Motor neuron (in vitro differentiated cells): ENCODE results near the gene LRRC4C. TPM values are rescaled to one million over a fixed set of nuclear protein-coding genes. Genes with fewer than 3 reads are reported as not detected.

Experiments
- ATAC-seq, 8 experiments: fragments of 200-7000 bp; cut with Tn5 transposase; replicated peaks in 6 of 8; 2 replicates each; pipeline ENCODE4 v1.8.0; 2021; ENCODE audit warnings: mild to moderate bottlenecking in 8 of 8, moderate library complexity in 8 of 8
- H3K27ac ChIP-seq, 2 donors: fragments of 250-450 bp; sonication (Bioruptor Pico); 2 replicates each; pipeline ENCODE4 v1.9.0; 2021; ENCODE audit warnings: antibody characterized with exemption in 2 of 2, mild to moderate bottlenecking in 2 of 2, moderate library complexity in 1 of 2
- H3K4me1 ChIP-seq, 2 donors: fragments of 250-450 bp; sonication (Bioruptor Pico); replicated peaks in 1 of 2; 2 replicates each; pipeline ENCODE4 v1.6.1; 2021; ENCODE audit warnings: antibody characterized with exemption in 2 of 2, mild to moderate bottlenecking in 2 of 2, moderate library complexity in 1 of 2
- H3K4me3 ChIP-seq, 5 donors: fragments of 250-450 bp; sonication (Bioruptor Pico); 2 replicates each; pipeline ENCODE4 v1.9.0; 2021; ENCODE audit warnings: antibody characterized with exemption in 5 of 5, mild to moderate bottlenecking in 5 of 5, moderate library complexity in 4 of 5
- WGBS, 10 experiments: fragments of 450-650 bp; shearing (Covaris generic); methylation state at CpG; one replicate each; pipeline ENCODE4 v1.0.0; 2022; 5-methylcytosine and 5-hydroxymethylcytosine counted together
- in situ Hi-C, 9 experiments: fragments of 400-800 bp; cut with MboI; loops; one replicate each; pipeline ENCODE4 v1.15.0; 2021; ENCODE audit warnings: low sequenced_read_pairs in 9 of 9, low pct_unique_long_range_greater_than_20kb in 2 of 9; ENCODE audit not compliant: unreplicated experiment in 9 of 9
- total RNA-seq, 8 experiments: library from RNA; unstranded; fragments of 300-600 nt; gene quantifications; 2 replicates each; pipeline versions ENCODE4 v1.2.3 to v1.2.4, GENCODE V29; 2022

The LRRC4C gene
- total RNA-seq, 8 experiments from 2014 or later: 0.51 to 28.2 (median 12.8) TPM

DNA sequence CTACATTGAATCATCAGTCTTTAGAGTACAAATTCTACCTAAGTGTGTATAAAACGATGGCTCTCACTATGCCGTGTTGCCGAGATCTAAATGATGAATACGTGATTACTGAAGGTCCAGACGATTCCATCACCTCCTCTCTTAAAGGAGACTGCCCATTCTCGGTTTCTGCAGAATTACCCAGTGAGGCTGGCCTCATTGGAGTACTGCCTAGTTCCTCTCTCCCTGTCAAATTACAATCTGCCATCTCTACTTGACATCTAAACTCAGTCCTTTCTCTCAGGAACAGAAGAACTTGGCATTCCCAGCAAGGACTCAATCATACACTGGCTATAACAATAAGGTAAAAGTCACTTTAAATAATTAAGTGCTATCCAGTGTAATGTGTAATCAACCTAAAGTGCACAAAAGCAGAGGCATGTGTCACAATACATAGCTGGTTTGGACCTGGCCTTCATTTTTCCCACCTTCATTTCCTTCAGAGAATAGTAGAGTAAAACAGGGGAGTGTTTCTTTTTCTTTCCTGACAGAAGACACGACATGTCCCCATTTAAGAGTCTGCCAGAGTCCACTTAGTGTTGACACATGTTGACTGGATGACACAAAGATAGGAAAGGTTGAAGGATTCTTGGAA is 634.1 kb downstream of the LRRC4C start:
- Histone ChIP-seq H3K4me3 (no peak overlapping the region), H3K27ac (no peak overlapping the region), H3K4me1 (peaks cover 0 to 5% of the 10 kb centered on the region in 2 donors)
- 15 to 96% (median 75%) methylated on average over 1 to 7 of the region's 7 CpGs for WGBS, 10 experiments
- in situ Hi-C loops: no loop called here
- ATAC-seq: no peak

GRCh38 chr11:40819230-40819629 is 640.2 kb downstream of the LRRC4C start:
- in situ Hi-C loops: no loop called here
- ATAC-seq: no peak
- H3K27ac ChIP-seq: no peak overlapping the region
- H3K4me1 ChIP-seq: no peaks in the 10 kb centered on the region
- WGBS, 10 experiments: 0 to 71% (median 60%) methylated on average over 1 of the region's 1 CpG; no CpG with 5 or more reads in 7 of the 10 experiments
- no peak overlapping the region for H3K4me3 ChIP-seq

GRCh38 chr11:40816976-40817375 is 642.5 kb downstream of the LRRC4C start:
- in situ Hi-C loops: no loop called here
- H3K4me3 ChIP-seq: no peak overlapping the region
- 0 to 100% (median 89%) methylated on average over 1 to 2 of the region's 2 CpGs; no CpG with 5 or more reads in 3 of the 10 experiments for WGBS, 10 experiments
- ATAC-seq: no peak
- H3K4me1 ChIP-seq: no peaks in the 10 kb centered on the region
- H3K27ac ChIP-seq: no peak overlapping the region

DNA sequence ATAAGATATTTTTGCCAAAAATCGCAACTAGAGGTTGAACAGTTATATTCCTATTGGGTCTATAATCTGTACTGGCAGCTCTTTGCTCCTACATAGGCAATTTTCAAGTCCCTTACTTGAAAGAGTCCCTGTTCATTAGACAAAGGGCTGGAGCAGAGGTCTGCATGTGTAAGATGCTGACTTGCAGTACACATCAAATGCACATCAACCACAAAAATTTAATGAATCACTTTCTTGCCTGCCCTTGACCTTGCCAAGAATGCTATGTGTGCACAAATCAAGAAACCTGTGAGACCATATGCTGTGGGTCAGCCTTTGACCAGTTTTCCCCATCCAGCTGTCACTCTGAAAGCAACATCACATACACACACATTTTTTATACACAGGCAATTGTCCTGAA is 661.5 kb downstream of the LRRC4C start:
- no peak overlapping the region for H3K27ac ChIP-seq
- WGBS, 10 experiments: 0 to 100% (median 10%) methylated on average over 1 of the region's 1 CpG; no CpG with 5 or more reads in 4 of the 10 experiments
- in situ Hi-C loops: no loop called here
- no peak overlapping the region for H3K4me3 ChIP-seq
- peaks cover 0 to 3% of the 10 kb centered on the region in 2 donors for H3K4me1 ChIP-seq
- ATAC-seq: no peak

DNA sequence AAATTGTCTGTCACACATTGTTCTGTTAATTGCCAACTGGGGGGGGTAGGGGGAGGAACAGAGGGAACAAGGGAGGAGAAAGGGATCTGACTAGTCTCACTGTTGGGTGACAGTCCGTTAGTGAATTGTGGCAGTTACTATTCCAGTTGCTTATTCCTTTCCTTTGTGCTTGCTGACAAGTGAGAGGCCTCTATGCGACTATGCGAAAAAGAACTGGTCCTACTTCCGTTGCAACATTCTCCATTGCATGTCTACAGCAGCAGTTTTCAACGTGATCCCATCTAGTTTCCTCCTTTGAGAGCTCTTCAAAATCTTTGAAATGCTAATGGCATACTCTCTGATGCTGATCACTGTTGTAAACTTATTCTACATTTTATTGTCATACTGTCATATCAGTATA is 672.2 kb downstream of the LRRC4C start:
- in situ Hi-C loops: no loop called here
- Histone ChIP-seq H3K4me3 (no peak overlapping the region), H3K27ac (no peak overlapping the region), H3K4me1 (peaks cover 0 to 11% of the 10 kb centered on the region in 2 donors)
- peak in 6 of 8 experiments; percentile 42 to 80 (median 68) for ATAC-seq
- WGBS, 10 experiments: 0 to 51% (median 13%) methylated on average over 1 to 4 of the region's 5 CpGs; no CpG with 5 or more reads in 3 of the 10 experiments

- Histone ChIP-seq H3K4me1 (no peaks in the 10 kb centered on the region), H3K27ac (no peak overlapping the region), H3K4me3 (no peak overlapping the region)
- ATAC-seq: no peak
- in situ Hi-C loops: no loop called here
These were observed 696.4 kb downstream of the LRRC4C start for GRCh38 chr11:40763046-40763445.

DNA sequence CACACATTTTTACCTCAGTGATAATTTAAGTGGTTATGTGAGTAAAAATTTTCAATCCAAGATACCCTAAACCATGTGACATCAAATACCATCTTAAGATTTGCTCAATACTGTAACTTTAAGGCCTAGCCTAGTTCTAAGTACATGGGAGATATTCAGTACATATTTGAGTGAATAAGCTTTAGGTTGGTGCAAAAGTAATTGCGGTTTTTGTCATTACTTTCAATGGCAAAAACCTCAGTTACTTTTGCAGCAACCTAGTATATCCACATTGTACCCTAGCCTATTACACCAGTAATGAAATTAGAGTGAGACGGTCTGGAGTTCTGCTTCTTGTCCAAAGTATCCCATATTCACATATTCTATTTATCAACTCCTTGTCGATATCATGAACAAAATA is 700.1 kb downstream of the LRRC4C start:
- in situ Hi-C loops: no loop called here
- ATAC-seq: no peak
- H3K4me1 ChIP-seq: no peaks in the 10 kb centered on the region
- WGBS, 10 experiments: 5 to 97% (median 50%) methylated on average over 1 to 3 of the region's 3 CpGs; no CpG with 5 or more reads in 2 of the 10 experiments
- no peak overlapping the region for H3K27ac ChIP-seq
- H3K4me3 ChIP-seq: no peak overlapping the region

- in situ Hi-C loops: no loop called here
- H3K27ac ChIP-seq: no peak overlapping the region
- no peak for ATAC-seq
- WGBS, 10 experiments: 6 to 100% (median 93%) methylated on average over 1 to 2 of the region's 2 CpGs; no CpG with 5 or more reads in 2 of the 10 experiments
- no peaks in the 10 kb centered on the region for H3K4me1 ChIP-seq
- no peak overlapping the region for H3K4me3 ChIP-seq
These were observed 705.2 kb downstream of the LRRC4C start for GRCh38 chr11:40754297-40754696.

DNA sequence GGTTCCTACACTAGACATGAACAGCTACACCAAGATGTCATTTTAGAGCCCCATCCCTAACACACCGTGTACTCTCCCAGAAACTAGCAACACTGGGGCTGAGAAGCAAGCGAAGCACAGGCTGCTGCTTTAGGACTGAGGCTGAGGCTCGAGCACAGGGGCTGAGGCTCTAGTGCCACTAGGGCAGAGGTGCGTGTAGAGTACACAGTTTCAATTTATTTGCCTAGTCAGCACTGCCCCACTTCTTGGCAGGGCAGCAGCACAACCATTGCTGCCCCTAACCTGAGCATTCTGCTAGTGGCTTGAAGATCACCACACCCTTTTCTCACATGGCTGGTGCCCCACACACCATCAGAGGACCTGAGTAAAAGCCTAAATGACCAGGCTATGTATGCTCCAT is 713.2 kb downstream of the LRRC4C start:
- no peak overlapping the region for H3K4me3 ChIP-seq
- in situ Hi-C loops: loop anchor here in 1 of 9 experiments (25.0 kb wide), 1 partner anchor 434 kb away; no protein-coding TSS in a partner anchor
- H3K27ac ChIP-seq: no peak overlapping the region
- no peaks in the 10 kb centered on the region for H3K4me1 ChIP-seq
- ATAC-seq: no peak
- 0 to 100% (median 84%) methylated on average over 1 to 2 of the region's 4 CpGs; no CpG with 5 or more reads in 7 of the 10 experiments for WGBS, 10 experiments

DNA sequence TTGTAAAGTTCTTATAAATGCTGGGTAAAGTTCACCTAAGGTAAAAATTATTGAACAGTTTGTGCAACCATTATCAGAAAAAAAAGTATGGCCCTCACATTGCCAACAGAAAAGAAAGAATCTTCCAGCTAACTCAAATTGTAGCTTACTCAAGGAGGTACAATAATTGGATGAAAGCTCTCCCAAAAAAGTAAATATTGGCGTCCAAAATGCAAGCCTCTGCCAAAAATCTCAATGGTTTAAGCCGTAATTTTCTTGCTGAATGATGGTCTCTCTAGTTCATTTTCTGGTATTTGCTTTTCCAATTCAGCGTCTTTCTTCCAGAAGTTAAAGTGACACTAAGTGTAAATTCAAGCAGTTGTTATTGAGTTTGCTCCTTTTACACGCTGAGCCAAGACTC is 727.3 kb downstream of the LRRC4C start:
- Histone ChIP-seq H3K27ac (no peak overlapping the region), H3K4me1 (no peaks in the 10 kb centered on the region), H3K4me3 (no peak overlapping the region)
- 0 to 97% (median 74%) methylated on average over 3 to 4 of the region's 4 CpGs for WGBS, 10 experiments
- ATAC-seq: peak in 1 of 8 experiments; percentile 81
- in situ Hi-C loops: loop anchor here in 1 of 9 experiments (25.0 kb wide), 1 partner anchor 420 kb away; no protein-coding TSS in a partner anchor

- 34 to 84% (median 61%) methylated on average over 2 to 10 of the region's 10 CpGs; no CpG with 5 or more reads in 5 of the 10 experiments for WGBS, 10 experiments
- Histone ChIP-seq H3K27ac (no peak overlapping the region), H3K4me3 (no peak overlapping the region), H3K4me1 (no peaks in the 10 kb centered on the region)
- in situ Hi-C loops: no loop called here
- peak in 1 of 8 experiments; percentile 48 for ATAC-seq
These were observed 737.2 kb downstream of the LRRC4C start for GRCh38 chr11:40722179-40722795.

DNA sequence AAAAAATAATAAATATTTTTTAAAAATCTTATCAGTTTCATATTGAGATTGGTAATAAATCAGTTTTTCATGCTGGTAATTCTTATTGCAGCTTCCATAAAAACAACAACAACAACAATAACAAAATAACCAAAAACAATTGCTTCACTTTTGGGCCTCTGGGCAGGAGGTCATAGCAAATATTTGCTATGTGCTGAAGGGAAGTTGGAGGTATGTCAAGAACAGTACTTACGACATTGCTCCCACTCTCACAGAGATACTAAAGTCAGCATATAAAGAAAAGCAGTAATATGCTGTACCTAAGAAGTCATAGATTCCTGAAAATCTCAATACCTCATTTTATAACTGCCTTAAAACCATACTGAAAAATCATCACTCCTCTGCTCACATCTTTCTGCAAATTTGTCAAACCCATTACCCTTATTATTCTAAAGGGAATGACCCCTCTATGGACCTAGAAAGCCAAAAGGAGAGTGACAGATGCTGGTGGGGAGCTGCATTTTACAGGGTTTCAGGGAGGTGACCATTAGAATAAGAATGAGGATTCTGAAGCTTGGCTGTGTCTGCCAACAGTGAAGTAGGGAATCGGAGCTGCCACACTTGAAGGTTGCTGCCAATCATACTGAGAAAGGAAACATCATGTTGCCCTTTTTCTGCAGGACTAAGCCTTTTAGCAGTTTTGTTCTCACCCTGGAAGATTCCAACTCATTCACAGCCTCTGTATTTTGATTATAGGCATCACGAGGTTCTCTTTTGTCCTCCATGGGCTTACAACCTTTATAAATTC is 742.9 kb downstream of the LRRC4C start:
- ATAC-seq: no peak
- H3K4me3 ChIP-seq: no peak overlapping the region
- 0 to 71% (median 33%) methylated on average over 1 to 3 of the region's 3 CpGs; no CpG with 5 or more reads in 1 of the 10 experiments for WGBS, 10 experiments
- in situ Hi-C loops: no loop called here
- H3K27ac ChIP-seq: no peak overlapping the region
- H3K4me1 ChIP-seq: peaks cover 0 to 4% of the 10 kb centered on the region in 2 donors

DNA sequence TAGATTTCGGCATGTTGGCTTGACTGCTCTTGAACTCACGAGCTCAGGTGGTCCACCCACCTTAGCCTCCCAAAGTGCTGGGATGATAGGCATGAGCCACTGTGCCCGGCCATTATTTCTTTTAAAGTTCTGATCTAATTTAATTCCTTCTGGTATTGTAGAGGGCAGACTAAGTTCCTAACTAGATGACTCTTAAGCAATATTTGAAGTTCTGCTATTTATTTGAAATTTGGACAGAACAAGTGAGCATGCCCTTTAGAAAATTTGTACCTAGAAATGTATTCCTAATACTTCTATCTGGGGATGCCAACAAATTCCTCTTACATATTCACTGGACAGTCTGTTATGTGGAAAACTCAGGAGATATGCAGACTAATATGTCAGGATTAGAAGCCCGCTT is 746.4 kb downstream of the LRRC4C start:
- whole genome bisulfite sequencing, 10 experiments: 13 to 100% (median 89%) methylated on average over 1 to 4 of the region's 4 CpGs; no CpG with 5 or more reads in 1 of the 10 experiments
- in situ Hi-C loops: no loop called here
- Histone ChIP-seq H3K4me1 (peaks cover 0 to 4% of the 10 kb centered on the region in 2 donors), H3K4me3 (no peak overlapping the region), H3K27ac (no peak overlapping the region)
- ATAC-seq: no peak
